A673 (cell line): ENCODE measurements around the gene RFTN1. TPM values are rescaled to one million over a fixed set of nuclear protein-coding genes. Genes with fewer than 3 reads are reported as not detected.

ENCODE experiments used
- BruUV-seq: library from RNA; stranded (reverse); fragments of 400-500 nt; replicated peaks from 2 replicates; lab custom pipeline; 2021; lab: Mats Ljungman, UMichigan
- CTCF ChIA-PET: fragments of 300-600 bp; sonication (Branson Sonifier 250); formaldehyde crosslinking; loops from one replicate; lab custom pipeline; 2022; ENCODE audit warnings: antibody characterized with exemption; lab: Charles Lee
- POLR2A ChIA-PET: fragments of 300-600 bp; sonication (Branson Sonifier 250); formaldehyde crosslinking; loops from one replicate; lab custom pipeline; 2022; ENCODE audit warnings: antibody characterized with exemption; ENCODE audit not compliant: low non-redundant PET; lab: Charles Lee
- DNase-seq: peaks from one replicate; pipeline ENCODE4 v3.0.0-alpha.2; 2015; ENCODE audit warnings: low spot score
- H3K27ac ChIP-seq: fragments of 200-600 bp; sonication (generic); 2 replicates; pipeline ENCODE4 v1.5.1; 2016; ENCODE audit warnings: mixed run types, low read depth, mild to moderate bottlenecking, mixed read lengths, antibody characterized with exemption, low read length; ENCODE audit not compliant: poor library complexity, severe bottlenecking
- H3K27me3 ChIP-seq: fragments of 200-600 bp; sonication (generic); replicated peaks from 2 replicates; pipeline ENCODE4 v1.6.1; 2017; ENCODE audit warnings: mixed run types, low read depth, mild to moderate bottlenecking, mixed read lengths, antibody characterized with exemption, low read length; ENCODE audit not compliant: insufficient read depth, poor library complexity
- H3K36me3 ChIP-seq: fragments of 200-600 bp; sonication (generic); 2 replicates; pipeline ENCODE4 v1.6.1; 2016; ENCODE audit warnings: mixed run types, mild to moderate bottlenecking, mixed read lengths, antibody characterized with exemption, low read length; ENCODE audit not compliant: insufficient read depth, poor library complexity, severe bottlenecking
- H3K4me1 ChIP-seq: fragments of 200-600 bp; sonication (generic); 2 replicates; pipeline ENCODE4 v1.6.1; 2017; ENCODE audit warnings: mixed run types, mild to moderate bottlenecking, mixed read lengths, antibody characterized with exemption, low read length; ENCODE audit not compliant: insufficient read depth, poor library complexity, severe bottlenecking
- H3K4me3 ChIP-seq: fragments of 200-600 bp; sonication (generic); 2 replicates; pipeline ENCODE4 v1.5.1; 2016; ENCODE audit warnings: low read depth, mixed run types, mild to moderate bottlenecking, mixed read lengths, low read length; ENCODE audit not compliant: poor library complexity, severe bottlenecking
- H3K9me3 ChIP-seq: fragments of 200-600 bp; sonication (generic); 2 replicates; pipeline ENCODE4 v1.6.1; 2016; ENCODE audit warnings: mixed run types, low read depth, mild to moderate bottlenecking, mixed read lengths, antibody characterized with exemption, low read length; ENCODE audit not compliant: poor library complexity, severe bottlenecking
- CTCF ChIP-seq: fragments of 300-800, 200-600 bp; sonication (generic); conservative IDR thresholded peaks from 2 replicates; pipeline ENCODE4 v1.5.1; 2017; ENCODE audit warnings: low read depth, mild to moderate bottlenecking, antibody characterized with exemption, low read length, moderate library complexity, mixed read lengths
- EZH2 ChIP-seq: fragments of 200-600 bp; sonication (generic); IDR thresholded peaks from 2 replicates; pipeline ENCODE4 v1.6.1; 2017; ENCODE audit warnings: borderline replicate concordance, low read depth, mild to moderate bottlenecking, mixed read lengths, antibody characterized with exemption, low read length; ENCODE audit not compliant: poor library complexity, severe bottlenecking
- intact Hi-C: fragments of 100-400 bp; cut with micrococcal nuclease; formaldehyde crosslinking; loops from one replicate; pipeline ENCODE4 v1.10.0; 2022; ENCODE audit not compliant: unreplicated experiment
- total RNA-seq: library from RNA; stranded (reverse); gene quantifications from 2 replicates; pipeline ENCODE4 v1.2.3, GENCODE V29; 2021

RFTN1 gene
- total RNA-seq, 1 experiment from 2014 or later, result 0.60 TPM

GRCh38 chr3:16359331-16359730, 154.2 kb downstream of the RFTN1 start:
- TF ChIP-seq EZH2 (no peak), CTCF (no peak)
- Histone ChIP-seq H3K36me3 (no peaks in the 10 kb centered on the region), H3K27ac (no peak overlapping the region), H3K27me3 (no peaks in the 10 kb centered on the region), H3K9me3 (no peaks in the 10 kb centered on the region), H3K4me1 (no peaks in the 10 kb centered on the region), H3K4me3 (no peak overlapping the region)
- no peak for DNase-seq
- intact Hi-C loops, result no loop called here
- ChIA-PET POLR2A (no interaction called here), CTCF (interaction anchor here (0.7 kb wide), 1 partner anchor 69 kb away, joined by 4 read pairs; no protein-coding TSS in a partner anchor)
- BruUV-seq, result no TSS peak

GRCh38 chr3:16358336-16358735, 155.2 kb downstream of the RFTN1 start:
- intact Hi-C loops, result no loop called here
- POLR2A ChIA-PET, result no interaction called here
- no TSS peak for BruUV-seq

GRCh38 chr3:16357186-16358121, 156.0 kb downstream of the RFTN1 start:
- POLR2A ChIA-PET, result no interaction called here
- no peaks in the 10 kb centered on the region for H3K9me3 ChIP-seq
- H3K4me1 ChIP-seq, result no peaks in the 10 kb centered on the region
- H3K27me3 ChIP-seq, result no peaks in the 10 kb centered on the region
- H3K27ac ChIP-seq, result no peak overlapping the region
- BruUV-seq, result no TSS peak
- H3K36me3 ChIP-seq, result no peaks in the 10 kb centered on the region
- DNase-seq, result no peak
- intact Hi-C loops, result no loop called here
- H3K4me3 ChIP-seq, result no peak overlapping the region
- TF ChIP-seq CTCF, result no peak
- no peak for TF ChIP-seq EZH2
- CTCF ChIA-PET, result interaction anchor here (0.7 kb wide), 1 partner anchor 179 kb away, joined by 9 read pairs; no protein-coding TSS in a partner anchor

More at GRCh38 chr3:16358336-16358735, 155.2 kb downstream of the RFTN1 start:
- Histone ChIP-seq H3K27ac (no peak overlapping the region), H3K4me1 (no peaks in the 10 kb centered on the region), H3K9me3 (no peaks in the 10 kb centered on the region), H3K27me3 (no peaks in the 10 kb centered on the region), H3K4me3 (no peak overlapping the region), H3K36me3 (no peaks in the 10 kb centered on the region)
- no peak for DNase-seq
- CTCF ChIA-PET, result no interaction called here
- no peak for TF ChIP-seq CTCF
- no peak for TF ChIP-seq EZH2
